ENCODE measurements around the gene OR4C12. TPM values are rescaled to one million over a fixed set of nuclear protein-coding genes. Genes with fewer than 3 reads are reported as not detected.
"Not testable (repeated sequence)": the region's sequence is repeated elsewhere in the genome, so short reads cannot be mapped to it uniquely, and the experiment has no call there.

Gene OR4C12
- not detected for total RNA-seq

DNA sequence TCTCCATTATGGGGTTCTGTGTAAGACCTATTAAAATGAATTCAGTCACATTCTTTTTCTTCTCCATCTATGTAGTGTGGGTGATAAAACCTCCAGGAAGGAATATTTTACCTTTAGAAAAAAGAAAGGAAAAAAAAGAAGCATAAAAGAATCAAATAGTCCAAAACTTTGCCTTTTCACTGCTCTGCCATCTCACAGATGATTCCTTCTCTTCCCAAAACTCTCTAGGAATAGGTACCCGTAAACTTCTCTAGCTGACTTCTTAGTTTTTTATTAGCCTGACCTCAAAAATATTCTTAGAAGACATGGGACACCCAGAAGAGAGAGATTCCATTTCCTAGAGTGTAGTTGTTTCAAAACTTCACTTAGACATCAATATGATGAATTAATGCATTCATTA is at the start of gene OR4C12:
TSS of gene OR4C12 (minus strand) at position 101 of the 400 bp plus-strand sequence. CDS start at position 67, 34 bp downstream.
- ATAC-seq; DNase-seq (ENCODE audit: low spot score); intact Hi-C loops (cut with DNase I): not testable (repeated sequence)

DNA sequence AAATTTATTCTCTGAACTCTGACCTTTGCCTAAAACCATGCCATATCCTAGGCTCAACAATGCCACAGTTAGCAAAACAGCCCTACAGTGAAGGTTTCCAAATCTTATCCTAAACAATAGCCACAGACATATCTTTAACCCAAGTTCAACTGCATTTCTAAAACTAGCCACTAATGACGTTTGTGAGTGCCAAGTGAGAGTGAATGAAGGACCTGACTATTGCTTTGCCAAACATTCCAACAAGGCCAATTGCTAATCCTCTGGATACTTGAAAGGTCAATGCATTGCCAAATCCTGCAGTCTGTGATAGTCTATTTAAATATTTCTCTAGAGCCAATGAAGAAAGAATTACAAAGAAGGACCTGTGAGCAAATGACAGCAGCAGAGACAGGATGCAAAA is 47.9 kb upstream of the OR4C12 start:
- intact Hi-C loops (cut with DNase I): no loop called here
- no peak for ATAC-seq
- DNase-seq (ENCODE audit: low spot score): no peak

DNA sequence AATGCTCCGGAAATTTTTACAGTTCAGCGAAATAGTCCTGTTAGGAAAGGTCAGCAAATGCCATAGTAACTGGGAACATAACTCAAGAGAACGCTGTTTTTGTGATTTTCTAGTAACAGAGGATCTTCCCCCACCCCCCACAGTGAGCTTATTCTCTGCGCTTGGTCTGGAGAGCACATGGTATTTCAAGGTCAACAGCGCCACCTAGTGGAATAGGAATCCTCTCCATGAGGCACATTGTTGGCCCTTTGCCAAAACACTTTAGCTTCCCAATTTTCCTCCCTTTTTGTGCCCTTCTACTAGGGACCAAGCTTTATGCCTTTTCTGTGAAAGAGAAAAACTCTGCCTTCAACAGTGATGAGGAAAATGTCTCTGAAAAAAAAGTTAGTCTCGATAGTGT is 13.2 kb upstream of the OR4C12 start:
- intact Hi-C loops (cut with DNase I): no loop called here
- DNase-seq (ENCODE audit: low spot score) (no peak), ATAC-seq (no peak)

DNA sequence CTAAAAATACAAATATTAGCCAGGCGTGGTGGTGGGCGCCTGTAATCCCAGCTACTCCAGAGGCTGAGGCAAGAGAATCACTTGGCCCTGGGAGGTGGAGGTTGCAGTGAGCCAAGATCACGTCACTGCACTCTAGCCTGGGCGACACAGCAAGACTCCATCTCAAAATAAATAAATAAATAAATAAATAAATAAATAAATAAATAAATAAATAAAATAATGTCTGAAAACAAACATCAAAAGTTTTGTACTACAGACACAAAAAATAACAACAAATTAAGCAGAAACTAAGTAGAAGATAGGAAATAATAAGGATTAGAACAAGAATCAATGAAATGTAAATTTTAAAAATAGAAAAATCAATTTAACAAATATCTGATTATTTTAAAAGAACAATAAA is 8.9 kb downstream of the OR4C12 start:
- ATAC-seq; DNase-seq (ENCODE audit: low spot score); intact Hi-C loops (cut with DNase I): not testable (repeated sequence)

DNA sequence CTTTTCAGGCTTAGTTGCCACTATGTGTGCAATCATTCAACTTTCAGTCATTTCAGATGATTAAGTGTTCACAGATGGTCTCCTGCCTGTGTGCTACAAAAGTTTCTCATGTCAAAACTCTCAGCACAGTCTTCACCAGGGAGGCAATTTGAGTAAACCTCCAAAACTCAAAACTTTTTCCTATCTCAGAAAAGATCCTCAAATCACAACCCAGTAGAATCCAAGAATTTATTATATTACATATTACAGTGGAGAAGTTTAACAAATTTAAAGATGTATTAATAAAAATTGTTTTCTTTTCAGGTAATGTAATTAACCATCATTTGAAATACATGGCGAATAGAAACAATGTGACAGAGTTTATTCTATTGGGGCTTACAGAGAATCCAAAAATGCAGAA is 30.2 kb downstream of the OR4C12 start, which contains the start of gene OR4C13:
TSS of gene OR4C13 (plus strand) at position 301 of the 400 bp plus-strand sequence. CDS start at position 333, 32 bp downstream.
- DNase-seq (ENCODE audit: low spot score): no peak
- intact Hi-C loops (cut with DNase I): no loop called here
- no peak for ATAC-seq

DNA sequence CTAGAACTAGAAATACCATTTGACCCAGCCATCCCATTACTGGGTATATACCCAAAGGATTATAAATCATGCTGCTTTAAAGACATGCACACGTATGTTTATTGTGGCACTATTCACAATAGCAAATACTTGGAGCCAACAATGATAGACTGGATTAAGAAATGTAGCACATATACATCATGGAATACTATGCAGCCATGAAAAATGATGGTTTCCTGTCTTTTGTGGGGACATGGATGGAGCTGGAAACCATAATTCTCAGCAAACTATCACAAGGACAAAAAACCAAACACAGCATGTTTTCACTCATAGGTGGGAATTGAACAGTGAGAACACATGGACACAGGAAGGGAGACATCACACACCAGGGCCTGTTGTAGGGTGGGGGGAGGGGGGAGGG is 33.6 kb downstream of the OR4C12 start:
- intact Hi-C loops (cut with DNase I); DNase-seq (ENCODE audit: low spot score); ATAC-seq: not testable (repeated sequence)

Other genes with a start within 250 kb of the OR4C12 start
- not detected for gene OR4C13, start 30.1 kb downstream of the OR4C12 start, total RNA-seq
- not detected for gene OR4C45, start 50.3 kb upstream of the OR4C12 start, total RNA-seq